ENCODE results near the gene KISS1. TPM values are rescaled to one million over a fixed set of nuclear protein-coding genes. Genes with fewer than 3 reads are reported as not detected.

The KISS1 gene
- total RNA-seq, 1 experiment from 2014 or later = 1.3 TPM

DNA sequence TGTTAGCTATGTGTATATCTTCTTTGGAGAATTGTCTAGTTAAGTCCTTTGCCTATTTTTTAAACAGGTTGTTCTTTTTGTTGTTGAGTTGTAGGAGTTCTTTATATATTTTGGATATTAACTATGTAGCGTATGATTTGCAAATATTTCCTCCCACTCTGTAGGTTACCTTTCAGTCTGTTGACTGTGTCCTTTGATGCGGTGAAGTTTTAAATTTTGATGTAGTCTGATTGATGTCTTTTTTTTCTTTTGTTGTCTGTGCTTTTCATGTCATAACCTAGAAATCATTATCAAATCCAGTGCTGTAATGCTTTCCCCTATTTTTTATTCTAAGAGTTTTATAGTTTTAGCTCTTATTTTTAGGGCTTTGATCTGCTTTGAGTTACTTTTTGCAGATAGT lies 8.7 kb upstream of the KISS1 start:
- RAD21 ChIA-PET (ENCODE audit: low non-redundant PET in 1 of 2, low total read pairs in 2 of 2, uncharacterized antibody in 2 of 2, unreplicated experiment in 2 of 2) = interaction anchor here (1.6 to 3.3 kb wide), 2 partner anchors 42 kb away, joined by 5 to 17 read pairs; no protein-coding TSS in a partner anchor
- no peaks in the 10 kb centered on the region for H4K20me1 ChIP-seq (ENCODE audit: insufficient read depth)
- H3K9ac ChIP-seq (ENCODE audit: low read length) = no peak overlapping the region
- no peak for TF ChIP-seq EZH2phosphoT487 (IDR thresholded peaks at IDR 0.05; ENCODE audit: borderline replicate concordance)
- no peak for TF ChIP-seq YY1 (IDR thresholded peaks at IDR 0.05; ENCODE audit: extremely low read depth, insufficient replicate concordance, low read depth, low read length)
- no peak for TF ChIP-seq TCF7L2 (IDR thresholded peaks at IDR 0.05; ENCODE audit: borderline replicate concordance, extremely low read depth, insufficient read depth, insufficient read length)
- TF ChIP-seq ZFX (IDR thresholded peaks at IDR 0.05) = no peak
- H3K79me2 ChIP-seq (ENCODE audit: insufficient read depth, low read length) = 0 out of 2 replicates have a peak, but pooled peaks cover 4% of the 10 kb centered on the region
- CTCF ChIA-PET = interaction anchor here (0.9 to 3.3 kb wide), 4 partner anchors 30 to 194 kb away, joined by 3 to 53 read pairs (median 6); no protein-coding TSS in a partner anchor
- no peak overlapping the region for H3K27ac ChIP-seq (ENCODE audit: low read depth, low read length)
- H2AFZ ChIP-seq (ENCODE audit: low read depth, low read length, poor library complexity, severe bottlenecking) = no peak overlapping the region
- no peak for DNase-seq (ENCODE audit: low read depth, low spot score)
- H3K9me3 ChIP-seq (ENCODE audit: control insufficient read depth in 1 of 2, insufficient read depth in 1 of 2, low read depth in 1 of 2, low read length in 2 of 2) = no peaks in the 10 kb centered on the region
- ATAC-seq = no peak
- H3K9me2 ChIP-seq (ENCODE audit: insufficient read depth) = no peaks in the 10 kb centered on the region
- H3K4me1 ChIP-seq (ENCODE audit: control insufficient read depth in 1 of 2, insufficient read depth in 2 of 2, low read length in 2 of 2) = peaks cover 8 to 27% of the 10 kb centered on the region in 2 experiments
- POLR2A ChIA-PET = no interaction called here
- intact Hi-C loops (cut with micrococcal nuclease) = no loop called here
- no peak overlapping the region for H3K4me3 ChIP-seq (replicated peaks in 1 of 2; ENCODE audit: low read depth in 1 of 2, low read length in 2 of 2)
- no peak overlapping the region for H3K4me2 ChIP-seq (ENCODE audit: low read length)
- no TSS peak for BruUV-seq (replicated peaks)
- no peaks in the 10 kb centered on the region for H3K27me3 ChIP-seq (ENCODE audit: insufficient read depth, low read length)
- H3K36me3 ChIP-seq (ENCODE audit: control insufficient read depth in 1 of 2, insufficient read depth in 2 of 2, low read length in 2 of 2) = no peaks in the 10 kb centered on the region

DNA sequence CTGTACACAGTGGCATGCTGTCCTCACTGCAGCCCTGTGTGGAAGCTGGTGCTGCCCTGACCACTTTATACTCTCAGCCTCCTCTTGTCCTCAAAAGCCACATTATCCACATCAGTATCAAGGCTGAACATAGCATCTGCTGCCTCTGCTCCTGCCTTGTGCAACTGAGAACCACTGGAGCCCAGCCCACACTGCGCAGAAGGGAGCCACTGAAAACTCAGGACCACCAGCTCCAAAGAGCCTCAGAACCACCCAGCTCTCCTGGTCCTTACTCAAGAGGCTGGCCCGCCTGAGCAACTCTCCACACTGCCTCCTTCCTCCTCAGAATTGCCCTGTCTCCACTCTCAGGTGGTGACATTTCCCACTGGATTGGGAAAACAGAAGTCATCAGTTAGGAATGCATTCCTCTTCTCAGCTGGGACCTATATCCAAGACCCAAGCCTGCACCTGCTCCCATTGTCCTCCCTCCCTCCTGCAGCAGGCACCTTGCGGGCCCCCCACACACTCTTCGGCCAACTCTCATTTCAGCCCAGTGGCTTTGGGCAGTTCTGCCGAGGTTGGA lies 7.0 kb upstream of the KISS1 start:
- Histone ChIP-seq H3K4me2 (ENCODE audit: low read length) (peak overlapping the region; percentile 31), H4K20me1 (ENCODE audit: insufficient read depth) (no peaks in the 10 kb centered on the region), H3K9me3 (ENCODE audit: control insufficient read depth in 1 of 2, insufficient read depth in 1 of 2, low read depth in 1 of 2, low read length in 2 of 2) (no peaks in the 10 kb centered on the region), H2AFZ (ENCODE audit: low read depth, low read length, poor library complexity, severe bottlenecking) (no peak overlapping the region), H3K27ac (ENCODE audit: low read depth, low read length) (no peak overlapping the region), H3K9me2 (ENCODE audit: insufficient read depth) (no peaks in the 10 kb centered on the region), H3K79me2 (ENCODE audit: insufficient read depth, low read length) (0 out of 2 replicates have a peak, but pooled peaks cover 4% of the 10 kb centered on the region), H3K9ac (ENCODE audit: low read length) (no peak overlapping the region), H3K4me3 (replicated peaks in 1 of 2; ENCODE audit: low read depth in 1 of 2, low read length in 2 of 2) (no peak overlapping the region), H3K27me3 (ENCODE audit: insufficient read depth, low read length) (no peaks in the 10 kb centered on the region), H3K4me1 (ENCODE audit: control insufficient read depth in 1 of 2, insufficient read depth in 2 of 2, low read length in 2 of 2) (peaks cover 20 to 44% of the 10 kb centered on the region in 2 experiments), H3K36me3 (ENCODE audit: control insufficient read depth in 1 of 2, insufficient read depth in 2 of 2, low read length in 2 of 2) (no peaks in the 10 kb centered on the region)
- DNase-seq (ENCODE audit: low read depth, low spot score) (no peak), ATAC-seq (no peak)
- no TSS peak for BruUV-seq (replicated peaks)
- intact Hi-C loops (cut with micrococcal nuclease) = no loop called here
- CTCF ChIA-PET = interaction anchor here (1.8 kb wide), 1 partner anchor 40 kb away, joined by 11 read pairs; no protein-coding TSS in a partner anchor
- RAD21 ChIA-PET (ENCODE audit: low non-redundant PET in 1 of 2, low total read pairs in 2 of 2, uncharacterized antibody in 2 of 2, unreplicated experiment in 2 of 2) = no interaction called here
- POLR2A ChIA-PET = no interaction called here
- no peak for TF ChIP-seq JUND (IDR thresholded peaks at IDR 0.05)
